HG02623 (cell line): ENCODE data around the gene KRT71.

Source experiments
- ATAC-seq: cut with Tn5 transposase; IDR thresholded peaks from one replicate; pipeline ENCODE4 v1.9.1; 2021; ENCODE audit warnings: moderate library complexity; ENCODE audit not compliant: unreplicated experiment

Gene KRT71

DNA sequence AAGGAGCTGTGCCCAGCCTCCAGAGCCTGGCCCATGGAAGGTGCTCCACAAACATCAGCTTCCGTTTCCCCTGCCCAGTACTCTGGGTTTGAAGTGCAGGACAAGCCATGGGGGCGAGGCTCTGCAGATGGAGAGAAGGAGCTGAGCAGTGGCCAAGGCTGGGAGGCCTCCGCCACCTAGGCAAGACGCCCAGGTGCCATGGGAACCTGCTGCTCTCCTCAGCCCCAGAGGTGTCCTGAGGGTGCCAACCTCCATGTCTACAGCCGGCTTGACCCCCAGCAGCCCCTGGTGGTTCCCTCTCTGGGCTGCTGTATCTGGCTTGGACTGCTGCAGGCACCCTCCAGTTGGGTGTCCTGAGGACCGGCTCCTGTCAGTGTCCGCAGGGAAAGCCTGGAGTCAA, 12.4 kb downstream of the KRT71 start:
- no peak for ATAC-seq

DNA sequence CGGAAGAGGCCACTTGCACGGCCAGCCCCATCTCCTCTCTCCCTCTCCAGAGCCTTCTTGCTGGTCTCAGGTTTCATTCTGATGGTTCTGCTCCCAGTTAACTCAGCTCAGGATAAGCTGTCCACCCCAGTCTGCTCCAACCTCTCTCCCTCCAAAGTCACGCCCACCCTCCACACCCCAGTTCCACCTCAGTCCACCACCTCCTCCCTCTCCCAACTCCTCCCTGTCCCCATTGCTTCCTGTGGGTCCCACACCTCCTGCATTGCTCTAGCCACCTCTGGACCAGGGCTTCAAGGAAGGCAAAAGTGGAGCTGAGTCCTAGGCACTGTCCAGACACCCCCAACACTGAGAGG, 13.1 kb downstream of the KRT71 start:
- ATAC-seq = no peak

DNA sequence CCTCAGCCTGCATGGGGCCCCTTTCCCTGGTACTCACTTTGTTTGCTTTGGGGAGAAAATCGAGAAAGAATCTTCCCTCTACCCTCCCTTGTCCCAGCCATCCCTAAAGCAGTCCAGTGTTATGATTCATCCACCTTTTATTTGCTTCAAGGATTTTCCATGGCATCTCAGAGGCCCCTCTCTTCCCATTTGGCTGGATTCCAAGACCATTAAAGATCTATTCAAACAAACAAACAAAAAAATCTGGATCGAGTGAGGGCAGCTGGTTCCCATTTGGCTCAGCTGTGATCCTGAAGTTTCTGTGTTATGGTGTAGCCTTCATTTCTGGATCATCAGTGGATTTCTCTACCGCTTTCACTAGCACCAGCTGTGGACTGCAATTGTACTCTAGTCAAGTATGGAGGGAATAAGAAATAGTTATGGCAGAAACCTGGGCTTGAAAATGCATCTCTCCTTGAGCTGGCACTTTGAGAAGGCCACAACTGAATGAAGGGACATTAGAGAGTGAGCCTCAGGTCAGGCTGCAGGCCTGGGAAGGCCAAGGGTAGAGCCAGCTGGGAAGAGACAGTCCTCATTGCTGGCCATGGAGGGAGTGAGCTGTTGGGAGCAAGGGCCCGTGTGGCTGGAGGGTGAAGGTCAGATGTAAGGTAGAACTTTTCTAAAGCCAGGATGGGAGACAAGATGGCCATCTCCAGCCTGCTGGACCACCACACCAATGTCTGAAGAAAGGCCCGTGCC, 13.7 kb downstream of the KRT71 start:
- ATAC-seq = no peak

DNA sequence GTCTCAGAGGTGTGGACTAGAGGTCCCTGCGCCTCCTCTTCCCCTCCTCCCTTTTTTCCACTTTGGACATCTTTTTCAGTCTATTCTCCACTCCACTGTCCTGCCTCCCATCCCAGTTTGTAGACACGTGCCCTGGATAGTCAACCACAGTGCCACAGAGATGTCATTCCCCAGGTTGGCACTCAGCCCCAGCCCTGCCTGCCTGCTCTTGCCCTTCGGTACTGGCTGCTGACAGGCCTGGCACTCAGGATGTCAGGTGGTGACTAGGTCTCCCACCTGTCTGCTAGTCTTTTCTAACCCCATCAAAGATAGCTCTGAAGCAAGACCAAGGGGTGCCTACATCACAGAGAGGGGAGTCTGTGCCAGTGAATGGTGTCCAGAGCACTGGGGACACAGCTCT, 15.8 kb downstream of the KRT71 start:
- ATAC-seq = no peak

DNA sequence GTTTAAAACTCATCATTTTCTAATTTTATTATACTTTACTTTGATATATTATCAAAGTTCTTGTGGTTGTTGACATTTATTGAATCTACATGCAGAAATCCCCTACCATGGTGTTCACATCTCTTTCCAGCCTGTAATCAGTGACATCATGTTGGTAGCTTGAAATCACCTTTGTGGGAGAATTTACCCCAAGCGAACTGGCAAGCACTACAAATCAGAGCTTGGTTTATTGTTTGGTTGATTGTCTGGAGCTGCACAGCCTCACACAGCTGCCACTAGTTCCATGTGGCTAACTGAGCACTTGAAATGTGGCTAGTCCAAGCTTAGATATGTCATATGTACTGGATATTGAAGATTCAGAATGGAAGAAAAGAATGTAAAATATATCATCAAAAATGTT, 17.4 kb downstream of the KRT71 start:
- no peak for ATAC-seq

DNA sequence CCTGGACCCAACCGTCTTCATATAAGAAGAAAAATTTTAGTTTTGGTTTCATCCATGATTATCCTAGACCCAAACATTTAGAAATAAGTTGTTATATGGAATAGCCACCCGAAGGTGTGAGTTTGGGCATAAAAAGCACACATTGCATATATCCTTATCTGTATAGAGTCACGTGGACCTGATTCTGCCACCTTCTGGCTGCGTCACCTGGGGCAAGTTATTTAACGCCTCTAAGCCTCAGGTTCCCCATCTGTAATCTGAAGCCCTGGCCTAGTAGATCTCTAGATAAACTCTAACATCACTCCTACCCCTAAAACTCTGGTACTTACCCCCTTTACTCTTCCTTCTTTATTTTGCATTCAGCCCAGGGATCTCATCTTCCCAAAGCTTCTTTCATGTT, 18.5 kb downstream of the KRT71 start:
- no peak for ATAC-seq

DNA sequence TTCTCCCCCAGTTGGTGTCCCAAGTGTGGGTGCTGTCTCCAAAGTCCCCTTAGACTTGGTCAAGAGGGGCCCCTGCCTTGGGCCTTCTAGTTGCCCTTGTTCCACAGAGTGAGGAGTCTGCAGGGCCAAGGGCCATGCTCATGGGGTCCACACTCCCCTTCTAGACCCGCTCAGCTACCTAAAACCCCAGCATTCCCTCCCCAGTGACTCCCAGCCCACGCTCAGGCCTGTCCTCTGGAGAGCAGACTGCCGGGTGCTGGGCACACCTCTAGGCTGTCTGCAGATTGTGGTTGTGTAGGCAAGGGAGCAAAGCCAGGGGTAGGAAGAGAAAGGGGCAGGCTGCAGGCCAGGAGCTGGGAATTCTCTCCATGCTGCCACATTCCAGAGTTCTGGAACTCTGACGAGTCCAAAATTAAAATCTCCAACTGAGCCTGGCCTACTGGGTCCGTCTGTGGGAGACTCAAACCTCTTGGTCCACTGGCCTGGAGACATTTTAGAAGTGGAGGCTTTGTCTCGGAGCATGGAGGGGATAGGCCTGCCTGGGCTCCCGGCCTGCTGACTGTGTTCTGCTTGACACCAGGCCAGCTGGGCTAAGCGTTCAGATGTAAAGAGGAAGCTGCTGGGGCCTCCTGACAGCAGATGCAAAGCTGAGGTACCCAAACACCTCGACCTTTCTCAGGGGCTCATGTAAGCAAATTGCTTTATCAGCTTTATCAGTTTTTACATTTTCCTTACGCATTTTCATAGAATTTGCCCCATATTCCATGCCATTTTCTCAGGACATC, 19.1 kb downstream of the KRT71 start:
- no peak for ATAC-seq

DNA sequence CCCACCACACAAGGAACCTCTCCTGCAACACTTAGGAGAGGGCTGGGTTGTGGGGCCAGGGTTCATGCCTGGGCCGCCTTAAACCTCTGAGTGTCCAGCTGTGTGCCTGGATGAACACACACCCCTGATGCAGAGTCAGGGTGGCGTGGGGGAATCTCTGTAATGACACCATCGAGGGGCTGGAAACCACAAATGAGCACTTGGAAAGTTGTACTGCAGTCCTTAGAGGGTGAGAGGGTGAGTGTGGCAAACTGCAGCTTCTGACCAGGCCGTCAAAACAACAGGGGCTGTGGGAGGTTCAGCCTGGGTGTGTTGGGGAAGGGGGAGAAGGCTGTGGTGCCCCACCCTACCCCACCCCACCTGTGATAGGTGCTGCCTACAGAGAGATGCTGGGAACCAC, 20.3 kb downstream of the KRT71 start:
- no peak for ATAC-seq

DNA sequence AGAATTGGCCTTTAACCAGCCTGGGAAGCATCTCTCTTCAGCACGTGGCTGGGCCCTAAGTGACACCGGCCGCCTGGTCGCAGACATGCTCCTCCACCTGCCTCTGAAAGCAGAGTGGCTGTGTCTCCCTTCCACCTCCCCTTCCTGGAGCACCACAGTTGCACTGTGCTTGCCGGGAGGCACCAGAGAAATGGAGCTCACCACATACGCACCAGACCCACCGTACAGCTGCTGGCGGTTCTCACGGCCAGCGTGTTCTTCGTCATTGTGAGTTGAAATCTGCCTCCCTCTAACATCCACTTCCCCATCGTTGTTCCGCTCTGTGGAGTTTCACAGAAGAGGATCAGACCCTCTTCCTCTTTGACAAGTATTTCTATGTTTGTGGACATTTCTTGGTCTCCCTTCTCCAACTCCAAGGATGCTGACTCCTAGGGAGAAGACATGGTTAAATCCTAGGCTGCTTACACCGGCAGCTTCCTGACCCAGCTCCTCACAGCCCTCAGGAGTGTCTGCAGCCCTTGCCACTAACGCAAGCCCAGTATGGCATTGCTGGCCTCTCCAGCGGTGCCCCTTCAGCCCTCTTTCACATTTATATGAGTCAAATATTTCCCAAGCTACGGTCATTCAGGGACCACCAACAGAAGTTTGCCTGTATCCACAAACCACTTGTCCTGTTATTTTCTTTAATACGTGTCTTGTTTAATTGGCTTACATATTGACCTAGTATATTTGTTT, 21.2 kb downstream of the KRT71 start:
- ATAC-seq = no peak

DNA sequence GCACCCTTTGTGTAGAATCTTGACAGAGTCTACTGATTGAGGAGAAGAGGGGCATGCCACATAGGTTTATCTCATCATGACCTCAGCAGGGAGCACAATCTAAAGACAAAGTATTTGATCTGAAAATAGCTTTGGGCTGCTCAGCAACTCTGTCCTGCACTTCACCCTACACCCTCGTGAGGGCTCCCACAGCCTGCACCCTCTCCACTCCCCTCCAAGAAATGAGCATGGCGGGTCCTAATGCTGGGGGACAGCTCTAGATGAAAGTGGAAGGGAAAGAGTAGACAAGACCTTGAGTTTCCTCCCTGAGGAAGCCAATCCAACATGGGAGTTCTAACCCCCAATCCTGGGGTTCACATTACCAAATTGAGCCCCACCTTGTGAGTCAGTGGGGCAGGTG, 22.0 kb downstream of the KRT71 start:
- ATAC-seq = no peak

DNA sequence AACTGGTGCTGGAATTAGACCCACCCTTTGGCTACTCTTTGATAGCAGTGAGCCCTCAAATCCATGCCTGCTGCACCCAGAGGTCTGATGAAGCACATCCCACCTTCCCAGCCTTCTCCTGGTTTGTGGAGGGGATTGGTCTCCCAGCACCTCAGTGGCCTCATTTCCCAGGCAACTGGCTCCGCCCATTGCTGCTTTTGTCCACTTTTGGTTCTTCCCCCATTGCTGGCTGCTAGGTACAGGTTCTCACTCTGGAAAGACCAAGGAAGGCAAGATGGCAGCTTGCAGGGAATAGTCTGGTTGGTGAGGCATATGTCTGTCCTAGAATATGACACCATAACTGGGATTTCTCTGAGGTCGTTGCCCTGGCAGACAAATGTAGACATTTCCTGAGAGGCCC, 22.6 kb downstream of the KRT71 start:
- no peak for ATAC-seq

DNA sequence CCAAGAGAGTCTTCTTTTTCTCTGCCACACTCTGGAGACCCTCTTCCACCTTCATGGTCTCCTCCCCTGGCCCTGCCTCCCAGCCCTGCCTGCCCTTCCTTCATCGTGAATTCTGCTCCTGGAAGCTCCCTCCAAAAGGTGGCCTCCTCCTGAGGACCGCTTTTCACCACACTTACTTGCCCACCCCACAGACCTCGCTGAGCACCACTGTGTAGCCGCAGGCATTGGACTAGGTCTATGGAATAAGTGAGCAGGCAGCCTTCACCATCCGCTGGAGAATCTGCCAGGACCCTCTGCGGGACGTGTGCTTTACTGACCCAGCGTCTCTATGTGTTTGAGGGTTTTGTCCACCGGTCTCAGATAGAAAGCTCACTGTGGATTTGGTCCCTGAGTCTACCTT, 23.1 kb downstream of the KRT71 start:
- ATAC-seq = no peak

DNA sequence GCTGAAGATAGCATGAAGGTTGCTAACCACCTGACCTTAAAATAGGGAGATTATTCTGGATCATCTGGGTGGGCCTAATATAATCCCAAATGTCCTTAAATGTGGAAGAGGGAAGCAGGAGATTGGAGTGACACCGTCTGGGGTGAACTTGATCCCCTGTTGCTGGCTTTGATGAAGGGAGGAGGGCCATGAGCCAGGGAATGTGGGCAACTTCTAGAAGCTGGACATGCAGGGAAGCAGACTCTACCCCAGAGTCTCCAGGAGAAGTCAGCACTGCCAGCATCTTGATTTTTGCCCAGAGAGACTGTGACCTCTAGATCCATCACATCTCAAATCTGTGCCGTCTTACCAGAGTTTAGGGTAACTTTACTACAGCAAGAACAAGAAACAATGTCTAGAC, 23.5 kb downstream of the KRT71 start:
- no peak for ATAC-seq

DNA sequence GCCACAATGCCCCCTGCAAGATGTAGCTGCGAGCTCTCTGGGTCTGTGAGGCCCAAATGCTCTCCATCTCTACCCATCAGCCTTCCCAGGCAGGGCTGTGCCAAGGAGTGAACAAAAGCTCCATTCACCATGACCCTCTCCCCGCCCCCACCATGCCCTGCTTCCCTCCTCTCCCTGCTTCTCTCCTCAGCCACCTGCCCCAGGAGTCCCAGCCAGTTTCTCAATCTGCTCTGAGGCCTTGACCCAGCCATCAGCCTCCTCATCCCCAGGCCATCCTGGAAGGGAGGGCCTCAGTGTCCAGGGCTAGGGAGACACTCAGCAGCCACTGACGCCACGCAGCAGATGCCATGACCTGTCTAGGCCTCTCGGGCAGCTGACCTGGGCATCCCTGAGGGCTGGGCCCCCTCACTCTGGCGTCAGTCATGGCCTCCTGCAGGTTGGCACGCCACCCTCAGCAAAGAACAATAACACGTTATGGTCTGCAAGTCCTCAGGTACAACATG, 24.3 kb downstream of the KRT71 start:
- no peak for ATAC-seq

DNA sequence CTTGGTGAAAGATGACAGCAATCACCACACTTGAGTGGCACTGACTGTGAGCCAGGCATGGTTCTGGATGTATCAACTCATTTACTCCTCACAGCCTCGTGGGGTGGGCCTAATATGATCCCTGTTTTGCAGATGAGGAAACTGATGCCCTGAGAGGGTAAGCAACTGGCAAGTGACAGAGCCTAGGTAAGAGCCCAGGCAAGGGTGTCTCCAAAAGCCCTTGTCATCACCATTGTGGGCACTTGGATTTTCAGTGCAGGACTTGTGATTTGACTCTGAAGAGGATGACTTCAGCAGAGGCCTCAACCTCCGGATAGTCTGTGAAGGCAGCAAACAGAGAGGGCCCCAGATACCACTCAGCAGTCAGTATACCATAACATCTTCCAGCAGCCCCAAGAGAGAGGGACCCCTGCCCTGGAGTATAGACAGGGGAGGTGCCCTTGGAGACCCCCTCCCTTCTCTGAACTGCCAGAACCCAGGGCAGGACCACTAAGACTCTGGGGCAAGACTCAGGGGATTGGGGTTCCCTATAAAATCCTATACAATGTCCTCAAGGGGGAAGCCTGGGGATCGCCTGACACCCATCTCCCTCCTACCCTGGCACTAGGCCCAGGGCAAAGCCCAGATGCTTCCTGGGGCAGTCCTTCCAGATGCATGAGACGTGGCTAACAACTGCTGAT, 25.7 kb downstream of the KRT71 start:
- no peak for ATAC-seq

DNA sequence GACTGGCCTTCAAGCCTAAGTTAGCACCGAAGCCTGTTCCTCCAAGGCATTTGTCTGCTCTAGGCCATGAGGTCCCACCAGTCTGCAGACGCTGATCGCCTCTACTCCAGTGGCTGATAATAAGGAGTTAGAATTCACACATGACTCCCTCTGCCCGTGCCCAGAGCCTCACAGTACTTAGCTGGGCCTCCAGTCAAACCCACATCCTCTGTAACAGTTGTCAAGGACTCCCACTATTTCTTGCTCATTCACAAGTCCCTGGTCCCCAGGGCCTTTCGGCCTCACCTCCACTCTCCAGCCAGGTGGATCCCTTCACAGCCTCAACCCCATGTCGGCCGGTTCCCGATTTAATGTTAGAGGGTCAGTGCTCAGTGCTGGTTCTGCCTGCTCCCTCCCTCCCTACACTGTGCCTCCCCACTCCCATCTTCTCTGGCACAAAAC, 26.4 kb downstream of the KRT71 start:
- ATAC-seq = no peak

DNA sequence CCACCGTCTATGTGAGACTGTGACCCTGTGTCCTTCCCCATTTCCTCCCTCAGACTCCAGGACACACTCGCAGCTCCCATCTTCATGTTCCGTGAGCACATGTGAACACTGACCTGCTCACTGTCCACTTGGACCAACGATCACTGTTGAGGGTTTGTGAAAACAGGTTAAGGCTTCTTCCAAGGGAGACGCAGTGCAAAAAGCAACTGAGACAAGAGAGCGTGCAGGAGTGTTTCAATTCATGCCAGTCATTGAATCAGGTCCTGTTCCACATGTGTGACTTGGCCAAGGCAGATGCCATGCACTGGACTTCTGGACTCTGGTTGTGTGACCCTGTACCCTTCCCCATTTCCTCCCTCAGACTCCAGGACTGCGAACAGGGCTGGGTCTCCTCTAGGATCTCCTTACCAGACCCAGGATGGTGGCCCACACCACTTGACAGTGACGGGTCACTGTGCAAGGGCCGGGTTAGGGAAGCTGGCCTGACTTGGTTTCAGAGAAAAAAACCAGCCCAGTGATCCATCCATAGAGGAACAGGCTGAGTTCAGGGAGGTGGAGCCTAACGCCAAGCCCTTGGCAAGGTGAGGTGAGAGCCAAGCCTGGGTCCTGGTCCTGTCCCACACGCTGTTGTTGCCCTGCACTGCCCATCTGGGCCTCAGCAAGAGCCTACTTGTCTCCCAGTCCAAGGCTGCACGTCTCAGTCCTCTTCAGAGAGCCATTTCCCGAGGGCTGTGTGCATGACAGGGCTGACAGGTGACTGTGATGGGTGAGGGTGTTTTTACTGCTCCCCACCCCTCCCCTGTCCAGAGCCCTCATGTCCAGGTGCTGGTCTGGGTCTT, 27.1 kb downstream of the KRT71 start:
- ATAC-seq = no peak

DNA sequence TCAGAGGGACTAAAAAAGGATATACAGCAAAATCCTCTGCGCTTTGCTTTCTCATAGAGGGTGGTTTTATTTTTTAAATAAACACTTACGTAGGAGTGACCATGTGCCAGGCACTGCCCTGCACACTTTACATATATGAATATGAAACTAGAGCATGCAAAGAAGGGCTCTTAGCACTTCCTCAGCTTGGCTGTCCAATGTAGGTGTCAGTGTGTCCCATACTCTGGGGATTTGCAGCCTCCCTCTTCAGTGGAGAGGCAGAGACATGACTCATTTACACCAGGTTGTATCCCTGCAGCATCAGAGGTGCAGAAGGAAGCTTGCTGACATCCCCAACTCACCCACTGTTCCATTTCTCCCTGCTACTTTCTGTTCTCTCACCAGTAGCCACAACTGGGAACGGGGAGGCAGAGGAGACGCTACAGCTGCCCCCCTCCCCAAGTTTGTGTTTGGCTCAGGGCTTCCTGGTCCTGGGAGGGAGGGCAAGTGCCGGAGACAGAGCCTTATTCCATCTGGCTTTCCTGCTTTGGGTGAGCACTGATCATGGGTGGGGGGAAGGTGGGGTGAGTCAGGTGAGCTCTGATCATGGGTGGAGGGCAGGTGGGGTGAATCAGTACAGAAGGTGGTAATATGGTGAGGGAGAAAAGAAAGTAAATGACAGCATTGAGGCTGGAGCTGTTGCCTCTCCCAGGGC, 27.9 kb downstream of the KRT71 start:
- no peak for ATAC-seq

DNA sequence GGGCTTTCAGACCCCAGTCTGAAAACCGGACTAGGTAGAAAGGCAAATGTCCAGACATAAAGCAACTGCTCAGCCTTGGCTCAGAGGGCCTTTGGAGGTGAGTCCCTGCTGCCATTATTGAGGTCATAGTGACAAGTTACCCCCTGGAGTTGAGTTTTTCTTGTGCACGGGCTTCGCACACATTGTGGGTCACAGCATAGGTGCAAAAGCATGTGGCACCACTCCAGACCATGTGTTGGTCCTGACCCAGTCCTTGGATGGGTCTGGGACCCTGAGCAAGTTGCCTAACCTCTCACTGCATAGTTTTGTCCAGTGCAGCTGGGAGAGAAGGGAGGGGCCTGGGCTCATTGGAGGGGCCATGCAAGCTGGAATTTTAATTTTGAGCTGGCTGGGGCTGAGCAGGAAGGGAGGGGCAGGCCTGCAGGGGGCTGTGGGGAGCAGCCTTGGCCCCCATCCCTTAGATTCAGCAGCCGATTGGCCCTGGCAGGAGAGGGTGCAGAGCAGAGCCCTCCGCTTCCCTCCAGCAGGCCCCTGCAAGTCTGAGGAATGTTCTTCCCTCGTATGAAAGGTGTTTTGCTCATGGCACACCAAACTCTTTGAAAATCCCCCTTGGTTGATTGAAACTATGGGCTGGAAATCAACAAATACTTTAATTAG, 28.6 kb downstream of the KRT71 start:
- no peak for ATAC-seq
